A549 (cell line): Measurements from ENCODE around the gene PCDH12. TPM values are rescaled to one million over a fixed set of nuclear protein-coding genes. Genes with fewer than 3 reads are reported as not detected.

Source experiments
- ATAC-seq, 2 experiments: fragments of 200-7000 bp in 1 of 2; fragments of >200 bp in 1 of 2; cut with Nextera tagmentation in 1 of 2; cut with Tn5 transposase in 1 of 2; 3 replicates each; pipeline versions ENCODE4 v1.8.0 to v1.9.1; 2018 to 2020; ENCODE audit warnings: mild to moderate bottlenecking in 1 of 2, moderate library complexity in 1 of 2
- CTCF ChIA-PET: fragments of 300-600 bp; sonication (Branson Sonifier 250); formaldehyde crosslinking; extraction: SDS; loops from one replicate; lab custom pipeline; 2021; ENCODE audit warnings: antibody characterized with exemption, inconsistent platforms; lab: Yijun Ruan, JAX
- POLR2A ChIA-PET: fragments of 350-600 bp; formaldehyde crosslinking; extraction: SDS; loops from one replicate; lab custom pipeline; 2021; ENCODE audit warnings: antibody characterized with exemption, inconsistent platforms; lab: Yijun Ruan, JAX
- DNase-seq, 2 experiments: peaks; one replicate each; pipeline versions ENCODE4 v3.0.0 to v3.0.0-alpha.2; 2011 to 2016; ENCODE audit warnings: low read depth in 1 of 2, low spot score in 1 of 2
- FAIRE-seq: peaks from 2 replicates; lab custom pipeline; 2011; peaks lifted over from hg19 to GRCh38; lab: Jason Lieb, UNC
- H3K27ac ChIP-seq, 2 experiments: fragments of >200 bp; sonication (Bioruptor Twin); formaldehyde crosslinking; 3 replicates each; pipeline ENCODE4 v1.5.1; 2016 to 2017
- H3K4me1 ChIP-seq: fragments of >200 bp; sonication (Bioruptor Twin); formaldehyde crosslinking; 3 replicates; pipeline ENCODE4 v1.6.1; 2016
- H3K4me2 ChIP-seq: fragments of >200 bp; sonication (Bioruptor Twin); formaldehyde crosslinking; 3 replicates; pipeline ENCODE4 v1.6.1; 2016
- H3K4me3 ChIP-seq: fragments of >200 bp; sonication (Bioruptor Twin); formaldehyde crosslinking; 3 replicates; pipeline ENCODE4 v1.5.1; 2016
- H3K9me3 ChIP-seq: fragments of >200 bp; sonication (Bioruptor Twin); formaldehyde crosslinking; 3 replicates; pipeline ENCODE4 v1.6.1; 2016
- BCL3 ChIP-seq: fragments of >200 bp; sonication (Bioruptor Twin); formaldehyde crosslinking; IDR thresholded peaks from 3 replicates; pipeline ENCODE4 v1.6.1; 2016
- CEBPB ChIP-seq, 2 experiments: fragments of >200 bp in 1 of 2; sonication (Bioruptor Twin) in 1 of 2; formaldehyde crosslinking in 1 of 2; IDR thresholded peaks; 2 replicates each; pipeline ENCODE4 v1.6.1; 2012 to 2016
- CHD2 ChIP-seq: fragments of 150-350 bp; IDR thresholded peaks from 2 replicates; pipeline ENCODE4 v1.6.1; 2014; ENCODE audit warnings: low read length; ENCODE audit not compliant: partially characterized antibody
- EHF ChIP-seq: fragments of 250-450 bp; sonication (Bioruptor Pico); IDR thresholded peaks from 2 replicates; pipeline ENCODE4 v1.5.0; 2020; ENCODE audit warnings: mild to moderate bottlenecking
- EHMT2 ChIP-seq: fragments of 200-600 bp; sonication (generic); IDR thresholded peaks from 2 replicates; pipeline ENCODE4 v1.6.1; 2016; ENCODE audit warnings: antibody characterized with exemption, low read depth, mild to moderate bottlenecking, moderate library complexity
- EP300 ChIP-seq, 2 experiments: fragments of >200 bp; sonication (Bioruptor Twin); formaldehyde crosslinking; IDR thresholded peaks; 2 replicates in 1 of 2; 3 replicates in 1 of 2; pipeline ENCODE4 v1.6.1; 2016 to 2017
- GATA3 ChIP-seq: IDR thresholded peaks from 2 replicates; pipeline ENCODE4 v1.6.1; 2012; ENCODE audit warnings: borderline replicate concordance
- HES2 ChIP-seq: fragments of >200 bp; sonication (Bioruptor Twin); formaldehyde crosslinking; IDR thresholded peaks from 2 replicates; pipeline ENCODE4 v1.6.1; 2016
- HOXA7 ChIP-seq: fragments of 250-450 bp; sonication (Bioruptor Pico); IDR thresholded peaks from 2 replicates; pipeline ENCODE4 v1.5.0; 2020; ENCODE audit warnings: mild to moderate bottlenecking, moderate library complexity
- HOXB5 ChIP-seq: fragments of 250-450 bp; sonication (Bioruptor Pico); IDR thresholded peaks from 2 replicates; pipeline ENCODE4 v1.5.0; 2020; ENCODE audit warnings: mild to moderate bottlenecking, moderate library complexity
- MAZ ChIP-seq: fragments of 150-350 bp; IDR thresholded peaks from 2 replicates; pipeline ENCODE4 v1.6.1; 2014; ENCODE audit warnings: antibody characterized with exemption, low read depth, low read length, borderline replicate concordance
- NPAS2 ChIP-seq: fragments of 250-450 bp; sonication (Bioruptor Pico); IDR thresholded peaks from 2 replicates; pipeline ENCODE4 v1.8.0; 2022; ENCODE audit warnings: mild to moderate bottlenecking, moderate library complexity, borderline replicate concordance
- PBX3 ChIP-seq: IDR thresholded peaks from 2 replicates; pipeline ENCODE4 v1.6.1; 2012
- RCOR1 ChIP-seq: fragments of 150-350 bp; IDR thresholded peaks from 2 replicates; pipeline ENCODE4 v1.6.1; 2014; ENCODE audit warnings: antibody characterized with exemption, low read length, low read depth
- RNF2 ChIP-seq: fragments of 200-600 bp; sonication (generic); IDR thresholded peaks from 2 replicates; pipeline ENCODE4 v1.6.1; 2016; ENCODE audit warnings: low read depth, mild to moderate bottlenecking, antibody characterized with exemption, moderate library complexity, borderline replicate concordance
- SREBF2 ChIP-seq: fragments of 450-650 bp; IDR thresholded peaks from 2 replicates; pipeline ENCODE4 v1.6.1; 2014; ENCODE audit warnings: mild to moderate bottlenecking, moderate library complexity
- TP53 ChIP-seq: fragments of 250-450 bp; sonication (Bioruptor Pico); IDR thresholded peaks from 2 replicates; pipeline ENCODE4 v1.5.0; 2021; ENCODE audit warnings: mild to moderate bottlenecking, moderate library complexity
- WGBS: methylation state at CpG from one replicate; pipeline ENCODE4 v1.1.6; 2017; ENCODE audit errors: missing lambda C conversion rate; 5-methylcytosine and 5-hydroxymethylcytosine counted together
- polyA plus RNA-seq, 4 experiments: library from polyadenylated mRNA; depleted of rRNA in 3 of 4; stranded (reverse); fragments of >200 nt; fragmentation: RNase III in 1 of 4; extraction: RNeasy Plus Mini Kit Qiagen cat#74134 plus additional on column Dnase treatment in 1 of 4; gene quantifications; 2 replicates in 3 of 4; 3 replicates in 1 of 4; pipeline ENCODE4 v1.2.3, GENCODE V29; 2011 to 2017
- TF ChIP-seq, protein P1 (sequence below): fragments of 450-650 bp; IDR thresholded peaks from 2 replicates; pipeline ENCODE4 v1.6.1; 2014; ENCODE audit warnings: antibody characterized with exemption
- TF ChIP-seq, protein P2 (sequence below): IDR thresholded peaks from 2 replicates; pipeline ENCODE4 v1.6.1; 2012

PCDH12 gene
- polyA plus RNA-seq, 2 of the 4 experiments (the other 2 are of a cell fraction), result not detected

- H3K4me3 ChIP-seq, result no peak overlapping the region
- ATAC-seq, result peak; percentile 60 to 68; a peak in 4 of 6 replicates
- POLR2A ChIA-PET, result interaction anchor here (1.0 to 1.5 kb wide), 3 partner anchors 9 to 268 kb away, joined by 4 to 9 read pairs (median 9); partner anchors contain the start of genes DELE1 and RNF14
- CTCF ChIA-PET, result interaction anchor here (0.7 to 17.2 kb wide), 72 partner anchors 11 to 366 kb away, joined by 3 to 325 read pairs (median 6); partner anchors contain the start of genes ARAP3, DELE1, HDAC3 and PCDH1
- no peak overlapping the region for H3K27ac ChIP-seq
- no peak for FAIRE-seq
- TF ChIP-seq PBX3, result no peak
- TF ChIP-seq, protein P1, sequence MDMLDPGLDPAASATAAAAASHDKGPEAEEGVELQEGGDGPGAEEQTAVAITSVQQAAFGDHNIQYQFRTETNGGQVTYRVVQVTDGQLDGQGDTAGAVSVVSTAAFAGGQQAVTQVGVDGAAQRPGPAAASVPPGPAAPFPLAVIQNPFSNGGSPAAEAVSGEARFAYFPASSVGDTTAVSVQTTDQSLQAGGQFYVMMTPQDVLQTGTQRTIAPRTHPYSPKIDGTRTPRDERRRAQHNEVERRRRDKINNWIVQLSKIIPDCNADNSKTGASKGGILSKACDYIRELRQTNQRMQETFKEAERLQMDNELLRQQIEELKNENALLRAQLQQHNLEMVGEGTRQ, result 0 out of 2 replicates have a peak, but pooled peaks have one; percentile 7
- 67% methylated on average over 10 of the region's 10 CpGs for WGBS
- DNase-seq, result no peak
- H3K9me3 ChIP-seq, result no peaks in the 10 kb centered on the region
- 0 out of 3 replicates have a peak, but pooled peaks cover 4% of the 10 kb centered on the region for H3K4me1 ChIP-seq
- no peak overlapping the region for H3K4me2 ChIP-seq
These were observed 2.0 kb upstream of the PCDH12 start for GRCh38 chr5:141960018-141960417.

DNA sequence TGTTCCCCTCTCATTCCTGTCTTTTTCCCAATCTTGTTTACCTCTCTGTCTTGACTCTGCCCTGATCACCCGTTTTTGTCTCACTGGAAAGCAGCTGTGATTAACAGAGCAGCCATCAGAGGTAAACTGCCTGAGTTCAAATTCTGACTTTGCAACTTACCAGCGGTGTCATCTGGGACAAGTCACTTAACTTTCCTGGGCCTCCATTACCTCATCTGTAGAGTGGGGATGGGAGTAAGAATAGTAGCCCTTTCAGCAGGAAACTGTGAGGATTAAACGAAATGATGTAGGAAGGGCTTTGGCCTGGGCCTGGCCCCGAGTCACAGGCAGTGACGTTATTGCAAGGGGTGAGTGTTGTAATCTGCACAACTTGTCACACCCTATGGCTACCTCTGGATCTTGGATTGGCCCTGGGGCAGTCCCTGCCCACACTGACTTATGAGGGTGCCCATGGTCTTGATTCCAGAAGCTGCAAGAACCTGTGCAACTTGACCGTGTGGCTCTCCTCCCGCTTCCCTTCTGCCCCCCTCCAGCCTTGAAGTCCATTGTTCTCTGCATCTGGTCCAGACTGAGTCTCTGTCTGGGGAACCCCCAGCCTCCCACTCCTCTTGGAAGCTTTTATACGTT is 657 bp upstream of the PCDH12 start:
- Histone ChIP-seq H3K4me3 (no peak overlapping the region), H3K4me2 (no peak overlapping the region), H3K4me1 (0 out of 3 replicates have a peak, but pooled peaks cover 4% of the 10 kb centered on the region), H3K9me3 (no peaks in the 10 kb centered on the region), H3K27ac (no peak overlapping the region)
- no peak for ATAC-seq
- 56% methylated on average over 8 of the region's 8 CpGs for WGBS
- CTCF ChIA-PET, result interaction anchor here (0.5 to 17.2 kb wide), 10 partner anchors 10 to 293 kb away, joined by 3 to 325 read pairs (median 38); partner anchors contain the start of genes PCDH1 and RNF14
- no peak for FAIRE-seq
- POLR2A ChIA-PET, result interaction anchor here (1.1 kb wide), 1 partner anchor 35 kb away, joined by 3 read pairs; the partner anchor contains the start of gene DELE1
- TF ChIP-seq CHD2 (no peak), NPAS2 (CRISPR knock-in tag) (no peak), EHMT2 (no peak), RCOR1 (no peak), MAZ (no peak), HES2 (no peak), EHF (CRISPR knock-in tag) (no peak), EP300 (IDR thresholded peaks at IDR 0.05) (no peak), BCL3 (no peak), GATA3 (no peak), RNF2 (no peak), HOXB5 (CRISPR knock-in tag) (no peak), SREBF2 (no peak), TP53 (no peak), CEBPB (IDR thresholded peaks at IDR 0.05) (no peak), HOXA7 (no peak)
- TF ChIP-seq, protein P2, sequence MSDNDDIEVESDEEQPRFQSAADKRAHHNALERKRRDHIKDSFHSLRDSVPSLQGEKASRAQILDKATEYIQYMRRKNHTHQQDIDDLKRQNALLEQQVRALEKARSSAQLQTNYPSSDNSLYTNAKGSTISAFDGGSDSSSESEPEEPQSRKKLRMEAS, result no peak
- no peak for DNase-seq
